DMS79 (cell line): Measurements from ENCODE around the gene DOCK4.
A peak's percentile ranks its signal among the peaks of the same experiment; 100 is the strongest.

Source experiments
- DNase-seq: peaks from one replicate; lab custom pipeline; 2025; lab: John Stamatoyannopoulos, UW

The DOCK4 gene

DNA sequence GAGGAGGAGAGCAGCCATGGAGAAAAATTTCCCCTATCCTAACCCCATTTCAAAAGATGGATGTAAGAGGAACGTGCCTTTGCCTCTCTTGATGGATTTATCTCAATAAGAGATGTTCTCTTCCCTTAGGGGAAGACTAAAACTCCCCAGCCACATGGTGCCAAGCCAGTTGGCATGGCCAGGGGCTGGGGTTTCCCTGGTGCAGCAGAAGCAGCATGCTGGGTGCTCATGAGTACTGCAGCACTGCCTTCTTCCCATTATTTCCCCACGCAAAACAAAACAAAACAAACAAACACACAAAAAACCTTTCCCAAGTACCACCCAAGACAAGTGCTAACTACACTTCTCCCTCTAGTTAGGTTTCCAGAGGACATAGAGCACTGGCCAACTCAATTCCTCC lies 97.2 kb downstream of the DOCK4 start:
- DNase-seq = no peak

DNA sequence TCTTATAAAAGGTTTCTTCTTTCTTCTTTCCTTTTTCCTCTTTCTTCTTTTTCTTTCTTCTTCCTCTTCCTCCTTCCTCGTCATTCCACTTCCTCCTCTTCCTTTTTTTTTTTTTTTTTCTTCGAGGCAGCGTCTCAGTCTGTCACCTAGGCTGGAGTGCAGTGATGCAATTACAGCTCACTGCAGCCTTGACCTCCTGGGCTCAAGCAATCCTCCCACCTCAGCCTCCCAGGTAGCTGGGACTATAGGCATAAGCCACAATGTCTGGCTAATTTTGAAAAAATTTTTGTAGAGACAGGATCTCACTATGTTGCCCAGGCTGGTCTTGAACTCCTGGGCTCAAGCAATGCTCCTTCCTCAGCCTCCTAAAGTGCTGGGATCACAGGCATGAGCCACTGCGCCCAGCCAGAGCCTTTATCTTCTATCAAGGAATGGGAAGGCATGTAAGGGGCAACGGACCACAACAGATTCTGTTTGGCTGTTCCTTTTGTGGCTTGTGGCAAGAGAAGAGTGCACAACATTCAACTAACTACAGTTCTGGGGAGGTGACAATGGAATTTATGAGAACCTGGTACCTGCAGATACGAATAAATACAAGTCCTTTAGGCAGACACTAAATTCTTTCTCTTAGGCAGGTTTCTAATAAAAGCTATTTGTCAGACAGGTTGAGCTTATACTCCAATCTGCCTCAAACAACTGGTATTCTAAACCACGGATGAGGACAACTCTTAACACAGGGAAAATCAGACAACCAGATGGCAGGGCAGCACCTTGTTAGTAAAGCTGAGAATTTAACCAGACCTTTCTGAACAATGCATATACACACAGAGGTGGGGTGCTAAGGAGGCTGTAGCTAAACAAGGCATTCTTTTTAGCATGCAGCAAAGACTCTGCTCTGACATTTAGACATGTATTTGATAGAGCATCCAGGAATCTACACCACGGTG lies 100.3 kb downstream of the DOCK4 start:
- DNase-seq = no peak

DNA sequence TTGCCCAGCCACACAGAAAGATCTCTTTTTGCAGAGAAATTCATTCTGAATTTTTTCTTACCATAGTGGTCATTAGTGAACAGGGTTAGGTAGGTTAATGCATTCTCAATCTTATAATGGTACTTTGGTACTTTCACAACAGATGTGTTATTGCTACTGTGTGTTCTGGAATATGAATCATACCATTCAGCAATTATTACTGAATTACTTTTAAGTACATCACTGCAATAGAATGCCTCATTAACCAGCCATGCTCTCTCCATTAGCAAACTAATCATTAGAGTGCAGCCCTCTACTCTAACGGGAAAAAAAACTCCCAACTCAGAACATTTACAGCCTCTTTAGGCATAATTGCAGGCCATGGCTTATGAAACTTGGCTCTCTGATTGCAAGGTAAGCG lies 102.1 kb downstream of the DOCK4 start:
- DNase-seq = peak; percentile 97

DNA sequence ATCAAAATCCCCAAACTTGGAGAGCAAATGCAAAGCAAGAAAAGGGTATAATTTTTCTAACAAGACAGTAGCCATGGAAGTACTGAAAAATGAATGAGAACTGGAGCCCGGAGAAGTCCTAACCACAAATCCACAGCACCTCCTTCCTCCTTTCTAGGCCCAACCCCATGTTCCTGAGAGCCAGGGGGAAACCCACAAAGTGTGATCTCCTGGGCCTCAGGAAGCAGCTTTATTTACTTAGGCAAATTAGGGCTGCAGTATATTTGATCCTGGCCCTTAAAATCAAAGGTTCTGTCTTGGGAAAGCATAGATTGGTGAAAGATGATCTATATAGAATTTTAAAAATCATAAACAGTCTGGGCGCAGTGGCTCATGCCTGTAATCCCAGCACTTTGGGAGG lies 103.0 kb downstream of the DOCK4 start:
- no peak for DNase-seq

DNA sequence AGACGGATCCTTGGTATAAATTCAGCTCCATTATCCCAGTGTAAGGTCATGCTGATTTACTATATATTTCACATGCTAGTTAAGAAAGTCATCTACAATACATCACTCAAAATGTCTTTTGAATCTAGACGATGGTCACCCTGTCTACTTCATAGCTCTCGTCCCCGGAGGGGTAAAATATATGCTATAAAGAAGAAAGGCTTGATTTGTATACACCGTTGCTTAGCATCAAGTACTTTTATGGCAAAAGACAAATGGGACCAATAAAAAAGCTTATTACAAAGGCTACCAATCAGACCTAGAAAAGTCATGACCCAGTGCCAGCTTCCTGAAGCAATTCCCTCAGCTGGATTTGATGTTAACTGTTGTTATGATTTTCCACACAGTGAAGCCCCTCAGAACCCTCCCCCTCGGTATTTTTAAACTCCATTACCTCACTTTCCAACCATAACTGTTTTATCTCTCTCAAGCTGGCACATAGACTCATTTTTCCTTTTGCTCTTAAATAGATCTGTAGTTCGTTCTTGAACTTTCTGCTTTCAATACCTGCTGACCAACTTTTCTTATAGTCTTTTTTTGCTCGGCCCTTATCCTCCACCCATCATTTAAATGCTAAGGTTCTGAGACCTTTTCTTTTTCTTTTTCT lies 104.9 kb downstream of the DOCK4 start:
- no peak for DNase-seq

DNA sequence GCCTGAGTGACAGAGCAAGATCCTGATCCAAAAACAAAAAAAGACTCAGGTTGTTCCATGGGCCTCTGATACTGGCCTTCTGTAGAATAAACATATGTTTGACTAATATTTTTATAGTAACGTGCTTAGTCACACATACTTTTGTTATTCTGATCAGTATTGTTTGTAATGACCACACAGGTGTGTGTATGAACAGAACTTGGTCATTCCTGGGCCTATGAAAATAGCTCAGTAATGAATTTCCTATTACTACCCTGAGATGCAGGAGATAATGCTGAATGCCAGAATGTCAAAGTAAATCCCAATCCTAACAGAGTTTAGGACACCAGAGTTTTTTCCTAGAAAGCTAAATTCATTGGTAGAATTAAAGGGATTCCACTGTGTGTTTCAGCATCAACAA lies 108.7 kb downstream of the DOCK4 start:
- DNase-seq = no peak

DNA sequence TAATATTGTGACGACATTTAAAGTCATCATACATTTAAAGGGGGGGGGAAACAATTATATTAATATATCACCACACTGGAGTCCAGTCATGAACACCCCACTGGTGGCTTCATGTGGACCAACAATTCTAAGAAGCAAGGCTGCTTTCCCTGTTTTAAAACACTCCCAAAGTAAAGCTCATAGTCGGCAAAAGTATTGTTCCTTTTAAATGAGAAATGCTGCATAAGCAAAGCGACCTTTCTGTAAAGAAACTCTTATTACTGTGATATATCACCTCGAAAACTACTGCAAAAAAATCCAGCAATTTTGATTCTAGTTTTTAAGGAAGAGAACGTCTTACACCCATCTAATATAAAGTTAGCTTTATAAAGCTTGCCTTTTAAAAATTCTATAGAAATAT lies 112.8 kb downstream of the DOCK4 start:
- no peak for DNase-seq

DNA sequence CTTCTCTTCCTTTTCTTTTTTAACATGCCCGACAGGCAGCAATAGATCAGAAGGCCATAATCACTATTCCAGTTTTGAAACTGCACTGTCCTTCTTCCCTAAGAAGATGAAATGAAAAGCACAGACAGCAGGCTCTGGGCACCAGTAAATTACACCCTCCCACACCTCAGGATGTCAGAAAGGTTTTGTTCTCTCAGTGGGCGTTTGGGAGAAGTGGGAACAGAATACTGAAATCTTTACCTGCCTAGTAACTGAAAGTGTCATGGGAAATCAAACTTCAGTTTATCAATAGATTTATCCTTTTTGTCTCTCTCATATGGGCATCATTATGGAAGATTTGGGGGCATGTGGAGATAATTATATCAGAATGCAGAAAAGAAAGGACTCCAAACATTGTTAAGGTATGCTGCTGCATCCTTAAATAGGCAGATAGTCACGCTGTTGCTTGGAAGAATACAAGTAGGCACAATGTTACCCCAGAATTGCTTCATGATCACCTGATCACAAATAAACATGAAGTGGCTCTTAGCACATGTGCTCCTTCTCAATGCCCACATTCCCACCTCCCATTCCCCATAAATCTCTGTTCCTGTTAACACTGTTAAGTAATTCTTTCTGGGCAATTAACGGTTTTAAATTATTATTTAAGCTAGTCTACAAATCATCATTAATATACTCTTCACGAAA lies 113.3 kb downstream of the DOCK4 start:
- no peak for DNase-seq

DNA sequence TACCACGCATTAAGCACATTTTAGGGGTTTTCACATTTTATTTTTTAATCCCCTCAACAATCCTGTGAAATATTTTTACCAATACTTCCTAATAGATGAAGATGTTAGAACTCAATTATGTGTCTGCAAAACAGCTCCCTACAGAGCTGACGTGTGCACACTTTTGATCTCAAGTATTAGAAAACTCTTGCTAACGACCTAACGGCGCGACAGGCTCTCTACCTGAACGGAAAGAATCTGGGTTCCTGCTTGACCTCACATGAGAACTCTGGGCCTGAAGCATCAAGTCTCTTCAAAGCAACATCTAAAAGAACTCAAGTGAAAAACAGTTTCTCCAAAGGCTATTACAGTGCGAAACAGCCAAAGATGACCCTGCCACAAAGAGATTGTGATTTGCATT lies 113.9 kb downstream of the DOCK4 start:
- no peak for DNase-seq

DNA sequence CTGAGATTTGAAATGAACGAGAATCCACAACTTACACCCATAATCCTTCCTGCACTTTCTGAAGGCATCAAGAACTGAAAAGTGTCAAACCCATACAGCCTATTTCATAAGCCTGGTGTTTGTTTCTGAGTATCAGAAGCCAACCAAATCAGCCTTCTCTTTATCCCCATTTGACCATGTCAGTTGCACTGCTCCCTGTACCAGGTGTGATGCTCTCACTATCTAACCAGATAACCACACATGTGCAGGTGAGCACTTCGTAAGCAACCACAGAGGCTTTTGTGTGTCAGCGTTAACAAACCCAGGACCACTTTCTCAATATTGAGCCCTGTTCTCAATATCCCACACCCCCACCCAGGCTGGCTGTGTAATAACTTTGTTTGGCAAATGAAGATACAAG lies 114.4 kb downstream of the DOCK4 start:
- no peak for DNase-seq

DNA sequence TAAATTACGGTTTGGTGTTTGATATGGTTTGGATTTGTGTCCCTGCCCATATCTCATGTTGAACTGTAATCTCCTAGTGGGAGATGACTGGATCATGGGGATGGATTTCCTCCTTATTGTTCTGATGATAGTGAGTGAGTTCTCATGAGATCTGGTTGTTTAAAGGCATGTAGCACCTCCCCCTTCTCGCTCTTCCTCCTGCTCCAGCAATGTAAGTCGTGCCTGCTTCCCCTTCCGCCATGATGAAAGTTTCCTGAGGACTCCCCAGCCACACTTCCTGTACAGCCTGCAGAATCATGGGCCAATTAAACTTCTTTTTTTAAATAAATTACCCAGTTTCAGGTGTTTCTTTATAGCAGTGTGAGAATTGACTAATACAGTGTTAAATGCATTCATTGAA lies 116.6 kb downstream of the DOCK4 start:
- no peak for DNase-seq

DNA sequence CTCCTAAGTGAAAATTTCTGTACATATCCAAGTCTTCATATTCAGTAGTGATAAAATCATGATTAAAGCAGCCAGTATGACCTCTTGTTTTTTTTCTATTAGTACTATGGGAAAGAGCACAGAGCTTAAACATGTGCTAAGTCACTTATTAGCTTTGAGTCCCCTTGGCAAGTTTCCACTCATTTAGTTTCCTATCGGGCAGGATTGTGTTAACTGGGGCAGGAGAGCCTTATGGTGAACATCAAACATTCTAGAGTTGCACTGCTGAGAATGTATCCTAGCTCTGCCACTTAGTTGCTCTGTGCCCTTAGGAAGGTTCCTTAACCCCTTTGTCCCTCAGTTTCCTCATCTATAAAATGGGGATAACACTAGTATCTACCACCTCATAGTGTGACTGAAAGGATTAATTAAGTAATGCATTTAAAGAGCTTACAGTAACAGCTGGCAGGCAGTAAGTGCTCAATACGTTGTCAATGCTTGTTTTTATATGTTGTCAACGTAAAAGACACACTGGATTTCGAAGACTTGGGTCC lies 117.6 kb downstream of the DOCK4 start:
- no peak for DNase-seq

DNA sequence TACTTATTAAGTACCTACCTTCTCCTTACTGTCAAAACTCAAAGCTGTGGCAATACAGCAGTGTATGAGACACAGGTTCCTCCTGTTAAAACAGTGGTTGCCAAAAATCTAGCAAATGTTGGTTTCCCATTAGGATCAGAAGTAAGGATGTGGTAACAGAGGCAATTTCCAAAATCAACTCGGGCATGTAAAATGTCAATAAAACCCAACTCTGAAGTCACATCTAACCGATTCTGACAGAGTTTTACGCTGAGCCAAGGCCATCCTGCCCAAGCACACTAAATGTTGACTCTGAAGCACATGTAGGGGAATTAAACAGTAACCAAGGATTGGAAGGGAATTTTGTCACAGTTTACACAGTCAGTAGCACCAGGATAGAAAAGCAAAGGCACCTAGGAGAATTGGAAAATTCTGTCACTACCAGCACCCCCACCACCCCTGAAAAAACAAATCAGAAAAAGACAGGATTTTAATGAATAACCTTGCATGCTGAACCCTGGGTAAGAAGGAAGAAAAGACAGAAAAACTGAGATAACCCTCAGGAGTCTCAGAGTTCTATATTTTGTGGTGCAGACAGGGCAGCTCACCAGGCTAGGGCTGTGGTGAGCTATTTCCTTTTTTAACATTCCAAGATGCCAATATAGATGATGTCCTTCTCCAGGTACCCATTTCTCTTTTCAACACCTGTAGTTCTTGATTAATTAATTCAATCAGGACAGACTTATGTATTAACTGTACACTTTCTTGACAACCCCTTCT lies 119.5 kb downstream of the DOCK4 start:
- peak; percentile 17 for DNase-seq

DNA sequence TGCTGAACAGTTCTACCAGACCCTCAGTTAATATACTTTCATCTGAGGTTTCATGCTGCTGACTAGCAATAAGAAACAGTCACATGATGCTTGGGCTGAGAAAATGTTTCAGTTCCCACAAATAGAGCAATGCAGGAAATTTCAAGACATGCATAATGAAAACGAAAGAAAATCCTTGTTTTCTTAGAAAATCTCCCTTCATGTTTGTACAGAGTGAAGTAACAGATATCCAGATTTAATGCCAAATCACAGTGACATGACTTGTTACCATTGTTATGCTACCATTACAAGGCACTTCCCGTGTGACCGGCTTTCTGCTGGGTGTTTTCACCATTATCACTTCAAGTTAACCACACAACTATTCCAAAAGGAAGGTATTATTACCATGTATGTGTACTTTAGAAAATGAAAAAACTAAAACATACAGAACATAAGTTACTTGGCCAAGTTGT lies 121.7 kb downstream of the DOCK4 start:
- no peak for DNase-seq

DNA sequence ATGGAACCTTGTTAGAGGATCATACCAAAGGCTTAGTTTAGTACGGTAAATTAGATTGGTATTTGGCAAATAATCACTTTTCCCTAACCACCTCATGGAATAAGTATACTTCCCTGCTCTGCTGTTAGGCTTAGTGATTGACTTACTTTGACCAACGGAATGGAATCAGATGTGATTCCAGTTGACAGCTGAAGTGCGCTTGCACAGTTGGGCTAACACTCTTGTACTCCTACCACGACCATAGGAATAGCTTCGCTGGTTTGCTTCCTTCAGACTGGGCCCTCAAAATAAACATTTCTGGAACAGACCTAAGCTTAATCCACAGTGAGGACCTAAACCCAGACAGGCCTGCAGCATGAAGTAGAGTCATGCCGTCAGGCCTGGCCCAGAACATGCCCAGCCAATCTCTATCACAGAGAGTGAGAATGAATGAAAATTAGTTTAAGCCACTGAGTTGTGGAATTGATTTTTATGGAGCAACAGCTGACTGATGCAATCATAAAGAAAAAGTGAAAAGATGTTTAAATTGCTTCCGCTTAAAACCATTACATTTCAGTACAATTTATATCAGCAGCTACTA lies 122.3 kb downstream of the DOCK4 start:
- no peak for DNase-seq

DNA sequence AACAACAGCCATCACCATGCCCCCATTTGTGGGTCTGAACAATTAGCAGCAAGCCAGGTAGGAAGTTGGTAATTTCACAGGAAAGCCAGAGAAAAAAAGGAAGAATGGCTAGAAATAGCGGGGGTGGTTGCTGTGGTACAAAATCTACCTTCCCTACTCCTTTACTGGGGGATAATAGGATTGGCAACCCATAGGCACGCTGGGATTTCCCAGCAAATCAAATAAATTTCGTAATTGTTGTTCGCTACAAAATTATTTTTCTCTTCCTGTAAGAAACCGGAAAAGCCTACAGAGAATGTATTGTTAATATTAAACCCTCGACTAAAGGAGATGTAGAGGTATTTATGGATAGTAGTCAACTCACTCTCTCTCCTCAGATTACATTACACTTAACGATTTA lies 123.9 kb downstream of the DOCK4 start:
- DNase-seq = no peak

DNA sequence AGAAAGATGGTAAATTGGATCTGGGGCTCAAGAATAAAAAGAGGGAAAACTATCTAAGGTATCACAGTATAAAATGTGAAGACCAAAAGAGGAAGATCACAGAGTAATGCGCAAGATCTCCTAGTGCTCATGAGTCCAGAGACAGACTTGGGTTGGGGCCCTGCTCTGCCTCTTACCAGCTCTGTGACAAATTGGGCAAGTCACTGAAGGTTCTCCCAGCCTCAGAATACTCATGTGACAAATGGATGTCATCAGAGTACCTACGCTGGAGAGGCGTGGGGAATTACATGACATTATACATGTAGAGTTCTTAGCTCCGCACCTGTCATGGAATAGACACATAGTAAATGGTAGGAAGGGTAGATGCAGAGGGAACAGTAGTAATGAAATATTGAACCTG lies 124.4 kb downstream of the DOCK4 start:
- DNase-seq = no peak

DNA sequence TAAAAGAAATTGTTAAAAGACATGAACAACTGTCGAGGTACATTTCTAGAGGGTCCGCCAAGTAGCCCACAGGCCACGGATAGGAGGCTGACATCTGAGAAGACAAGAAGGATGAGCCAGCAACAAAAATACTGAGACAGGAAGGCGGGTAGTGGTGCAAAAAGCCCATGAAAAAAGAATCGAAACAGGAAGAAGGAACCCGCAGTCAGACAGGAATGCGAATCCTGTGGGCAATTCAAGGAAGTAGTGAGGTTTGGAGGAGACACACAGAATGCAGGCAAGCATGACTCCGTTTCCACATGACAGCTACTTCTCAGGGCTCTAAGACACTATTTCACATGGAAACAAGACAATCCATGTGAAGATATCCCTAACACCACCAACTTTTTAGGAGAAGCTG lies 125.2 kb downstream of the DOCK4 start:
- DNase-seq = no peak

DNA sequence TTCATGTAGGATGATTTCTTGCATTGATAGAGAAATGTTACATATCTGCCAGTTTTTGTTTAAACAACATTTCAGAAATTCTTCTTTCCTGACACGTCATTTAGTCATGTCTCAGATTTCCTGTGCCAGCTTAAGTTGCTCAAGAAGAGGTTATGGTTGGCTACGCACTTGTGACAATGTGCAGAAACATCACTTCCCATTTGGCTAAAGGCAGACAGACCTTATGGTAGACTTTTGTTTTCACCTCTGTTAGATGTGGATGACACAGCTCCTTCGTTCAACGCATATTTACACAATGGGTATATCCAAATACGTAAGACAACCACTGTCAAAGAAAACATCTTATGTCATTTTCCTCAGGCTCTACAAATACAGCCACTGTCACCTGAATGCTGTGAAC lies 125.8 kb downstream of the DOCK4 start:
- DNase-seq = no peak

DNA sequence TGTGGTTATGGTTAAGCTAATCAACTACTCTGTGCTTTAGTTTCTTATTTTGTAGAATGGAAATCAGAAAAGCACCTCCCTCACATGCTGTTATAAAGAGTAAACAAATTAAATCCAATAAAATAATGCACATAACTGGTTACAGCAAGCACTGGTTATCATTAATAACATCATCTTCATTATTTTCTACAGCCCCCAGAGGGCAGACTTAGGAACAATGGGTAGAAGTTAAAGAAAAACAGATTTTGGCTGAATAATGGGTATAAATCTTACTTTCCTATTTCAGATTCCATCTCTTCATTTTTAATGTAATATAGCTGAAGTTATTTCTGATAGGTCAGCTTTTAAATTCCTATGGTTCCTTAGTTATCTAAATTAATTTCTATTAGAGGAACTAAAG lies 126.5 kb downstream of the DOCK4 start:
- no peak for DNase-seq

DNA sequence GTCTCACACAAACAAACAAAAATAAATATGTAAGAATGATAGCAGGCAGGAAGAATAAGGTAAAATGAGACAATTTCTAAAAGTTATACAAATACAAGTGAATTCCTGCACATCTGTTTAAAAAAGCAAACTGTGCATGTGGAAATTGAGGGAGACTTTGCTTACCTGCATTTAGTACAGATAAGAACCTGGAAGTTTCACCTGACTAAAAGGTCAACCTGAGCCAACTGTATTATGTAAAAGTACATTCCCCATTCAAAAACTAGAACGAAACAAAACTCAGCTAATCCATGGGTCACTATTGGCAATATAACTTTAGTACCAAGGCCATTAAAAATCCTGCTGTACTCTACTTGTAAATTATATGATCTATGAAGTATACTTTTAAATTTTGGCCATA lies 127.1 kb downstream of the DOCK4 start:
- no peak for DNase-seq

DNA sequence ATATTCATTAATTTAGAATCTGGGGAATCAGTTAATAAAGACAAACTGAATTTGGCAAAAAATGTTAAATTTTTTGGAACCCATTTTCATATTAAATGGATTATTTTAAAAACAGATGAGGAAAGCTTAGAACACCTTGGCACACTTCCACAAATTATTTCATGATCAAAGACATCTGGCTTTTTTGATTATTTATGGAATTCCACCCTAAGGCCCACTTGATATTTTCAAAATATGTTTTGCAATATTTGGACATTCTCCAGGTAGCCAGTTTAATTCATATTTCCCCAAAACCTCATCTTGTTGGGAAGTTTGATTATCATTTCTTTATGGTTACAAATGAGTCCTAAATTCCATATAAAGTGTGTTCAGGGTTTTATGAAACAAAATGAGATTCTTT lies 129.9 kb downstream of the DOCK4 start:
- DNase-seq = no peak
